Activated CD4-positive, alpha-beta memory T cell treated with anti-CD3 and anti-CD28 coated beads, Interleukin-2, amount 10 ng/mL, durations not matched to agents 7 days and 5 days (primary cell): ENCODE results near the gene FAAP20. TPM values are rescaled to one million over a fixed set of nuclear protein-coding genes. Genes with fewer than 3 reads are reported as not detected.

ENCODE experiments used
- CTCF ChIA-PET: fragments of 350-600 bp; sonication (Branson Sonifier 250); formaldehyde crosslinking; loops from one replicate; lab custom pipeline; 2021; ENCODE audit warnings: antibody characterized with exemption, inconsistent platforms; lab: Charles Lee
- POLR2A ChIA-PET: fragments of 350-600 bp; sonication (Branson Sonifier 250); formaldehyde crosslinking; loops from one replicate; lab custom pipeline; 2021; ENCODE audit warnings: antibody characterized with exemption; lab: Charles Lee
- DNase-seq: peaks from one replicate; pipeline ENCODE4 v3.0.0-alpha.2; 2020
- H3K27ac Mint-ChIP-seq: one replicate; pipeline ENCODE4 v1.8.0; 2021; ENCODE audit warnings: mild to moderate bottlenecking, mixed read lengths
- H3K27me3 Mint-ChIP-seq: one replicate; pipeline ENCODE4 v1.8.0; 2021; ENCODE audit warnings: mixed read lengths
- H3K36me3 Mint-ChIP-seq: one replicate; pipeline ENCODE4 v1.8.0; 2021; ENCODE audit warnings: low read depth, mixed read lengths
- H3K4me1 Mint-ChIP-seq: one replicate; pipeline ENCODE4 v1.8.0; 2021; ENCODE audit warnings: mixed read lengths
- H3K4me3 Mint-ChIP-seq: one replicate; pipeline ENCODE4 v1.8.0; 2021; ENCODE audit warnings: mild to moderate bottlenecking, mixed read lengths
- H3K9me3 Mint-ChIP-seq: one replicate; pipeline ENCODE4 v1.8.0; 2021; ENCODE audit warnings: mixed read lengths
- total RNA-seq, 2 experiments: library from RNA; stranded (reverse); gene quantifications; one replicate each; pipeline ENCODE4 v1.2.3, GENCODE V29; 2021

Gene FAAP20
- total RNA-seq, 2 experiments from 2014 or later: 53.4 to 57.1 TPM

DNA sequence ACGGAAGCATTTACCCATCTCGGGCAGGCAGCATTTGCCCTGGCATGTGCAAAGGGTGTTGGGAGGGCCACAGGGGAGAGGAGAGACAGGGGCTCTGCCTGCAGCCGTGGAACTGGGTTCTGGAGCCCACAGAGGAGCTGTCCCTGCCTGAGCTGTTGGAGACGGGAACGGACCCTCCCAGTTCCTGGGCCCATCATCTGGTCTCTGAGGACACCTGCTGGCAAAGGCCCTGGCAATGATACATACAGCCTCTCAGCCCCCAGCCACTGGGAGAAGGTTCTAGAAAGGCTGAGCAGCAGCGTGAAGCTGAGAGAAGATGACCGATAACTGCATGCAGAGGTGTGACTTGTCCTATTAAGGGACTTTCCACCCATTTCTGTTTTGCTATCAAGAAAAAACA, 31.4 kb downstream of the FAAP20 start:
- Mint-ChIP-seq H3K4me3 (no peak overlapping the region), H3K4me1 (no peaks in the 10 kb centered on the region), H3K36me3 (peaks cover 4% of the 10 kb centered on the region), H3K27ac (no peak overlapping the region), H3K27me3 (no peaks in the 10 kb centered on the region), H3K9me3 (peaks cover 2% of the 10 kb centered on the region)
- ChIA-PET CTCF (interaction anchor here (0.6 to 1.7 kb wide), 3 partner anchors 12 to 22 kb away, joined by 4 to 12 read pairs (median 7); no protein-coding TSS in a partner anchor), POLR2A (no interaction called here)
- DNase-seq: no peak

DNA sequence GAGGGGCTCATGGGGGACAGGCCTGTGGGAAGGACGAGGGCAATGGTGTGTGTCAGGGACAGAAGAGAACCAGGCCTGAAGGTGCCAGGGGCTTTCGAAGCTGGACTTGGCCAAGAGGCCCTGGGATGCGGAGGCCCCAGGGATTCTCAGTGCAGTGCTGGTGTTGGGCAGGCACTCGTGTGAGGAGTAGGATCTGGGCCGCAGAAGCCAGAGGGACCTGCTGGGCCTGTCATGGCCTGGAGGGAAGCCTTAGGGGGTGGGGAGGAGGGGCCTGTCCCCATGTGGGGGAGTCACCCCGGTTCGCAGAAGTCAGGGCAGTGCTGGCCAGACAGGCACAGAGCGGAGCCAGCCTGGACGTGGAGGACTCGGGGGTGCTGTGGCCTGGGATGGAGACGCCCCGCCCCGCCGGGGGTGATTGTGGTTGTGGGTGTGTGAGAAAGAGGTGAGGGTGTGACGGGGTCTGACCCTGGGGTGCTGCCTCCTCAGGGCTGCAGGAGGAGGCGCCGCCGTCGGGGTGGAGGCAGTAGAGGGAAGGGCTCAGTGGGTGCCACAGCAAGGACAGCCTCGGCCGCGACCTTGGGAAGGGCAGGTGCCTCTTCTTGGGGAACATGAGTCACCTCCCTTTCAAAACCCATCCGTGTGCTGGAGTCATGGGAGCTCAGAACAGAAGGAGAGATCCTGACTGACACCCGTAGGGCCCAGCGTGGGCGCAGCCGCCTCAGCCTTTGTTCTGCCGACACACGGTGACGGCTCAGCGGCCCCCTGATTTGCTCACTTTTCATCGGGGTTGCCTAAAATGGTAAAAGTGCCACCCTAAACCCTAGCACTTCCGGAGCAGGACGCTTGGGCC, 33.9 kb downstream of the FAAP20 start:
- CTCF ChIA-PET: no interaction called here
- no peaks in the 10 kb centered on the region for H3K4me1 Mint-ChIP-seq
- H3K27ac Mint-ChIP-seq: no peak overlapping the region
- POLR2A ChIA-PET: no interaction called here
- H3K27me3 Mint-ChIP-seq: no peaks in the 10 kb centered on the region
- no peak for DNase-seq
- H3K4me3 Mint-ChIP-seq: no peak overlapping the region
- peaks cover 4% of the 10 kb centered on the region for H3K36me3 Mint-ChIP-seq
- H3K9me3 Mint-ChIP-seq: peaks cover 2% of the 10 kb centered on the region

DNA sequence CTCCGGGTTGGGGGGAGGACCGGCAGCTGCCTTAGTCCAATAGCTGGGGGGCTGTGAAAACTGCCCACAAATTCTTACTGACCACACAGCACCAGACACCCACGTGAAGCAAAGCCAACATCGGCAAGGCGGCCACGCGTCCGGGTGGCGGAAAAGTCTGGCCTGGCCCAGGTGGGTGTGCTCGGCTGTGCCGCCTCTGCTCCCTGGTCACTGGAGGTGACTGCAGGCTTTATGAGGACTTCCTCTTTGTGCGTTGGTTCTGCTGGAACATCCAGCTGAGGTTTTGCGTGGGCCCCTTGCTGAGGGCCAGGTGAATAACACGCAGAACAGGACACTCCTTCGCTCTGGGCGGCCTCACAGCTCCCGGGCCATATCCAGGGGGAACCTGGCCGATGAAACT, 35.4 kb downstream of the FAAP20 start:
- H3K27ac Mint-ChIP-seq: no peak overlapping the region
- no peak overlapping the region for H3K4me3 Mint-ChIP-seq
- ChIA-PET CTCF (interaction anchor here (1.2 kb wide), 1 partner anchor 19 kb away, joined by 3 read pairs; no protein-coding TSS in a partner anchor), POLR2A (no interaction called here)
- peaks cover 11% of the 10 kb centered on the region for H3K36me3 Mint-ChIP-seq
- DNase-seq: no peak
- peaks cover 5% of the 10 kb centered on the region for H3K9me3 Mint-ChIP-seq
- H3K4me1 Mint-ChIP-seq: no peaks in the 10 kb centered on the region
- no peaks in the 10 kb centered on the region for H3K27me3 Mint-ChIP-seq

DNA sequence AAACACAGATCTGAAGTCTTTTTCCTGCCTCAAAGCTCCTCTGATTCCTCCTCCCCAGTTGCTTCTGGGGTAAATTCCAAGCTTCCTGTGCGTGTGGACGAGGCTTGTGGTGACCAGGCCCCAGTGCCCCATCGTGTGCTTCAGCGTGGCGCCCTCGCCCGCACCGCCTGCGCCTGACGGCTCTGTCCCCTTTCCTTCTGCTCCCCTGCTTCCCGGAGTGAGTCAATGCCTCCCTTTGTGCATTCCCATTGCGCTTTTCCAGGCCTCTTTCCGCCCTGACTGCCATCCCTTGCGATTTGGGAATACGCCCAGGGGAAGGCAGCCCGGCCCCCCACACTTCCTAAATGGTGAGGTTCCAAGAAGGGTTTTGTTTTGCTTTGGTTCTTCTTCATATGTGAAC, 36.3 kb downstream of the FAAP20 start:
- peaks cover 5% of the 10 kb centered on the region for H3K9me3 Mint-ChIP-seq
- H3K27me3 Mint-ChIP-seq: no peaks in the 10 kb centered on the region
- POLR2A ChIA-PET: no interaction called here
- peaks cover 11% of the 10 kb centered on the region for H3K36me3 Mint-ChIP-seq
- no peak overlapping the region for H3K4me3 Mint-ChIP-seq
- no peak overlapping the region for H3K27ac Mint-ChIP-seq
- DNase-seq: no peak
- CTCF ChIA-PET: interaction anchor here (1.2 kb wide), 1 partner anchor 18 kb away, joined by 3 read pairs; no protein-coding TSS in a partner anchor
- H3K4me1 Mint-ChIP-seq: no peaks in the 10 kb centered on the region

- no peaks in the 10 kb centered on the region for H3K4me1 Mint-ChIP-seq
- H3K36me3 Mint-ChIP-seq: peaks cover 9% of the 10 kb centered on the region
- no peaks in the 10 kb centered on the region for H3K27me3 Mint-ChIP-seq
- H3K27ac Mint-ChIP-seq: no peak overlapping the region
- H3K4me3 Mint-ChIP-seq: no peak overlapping the region
- POLR2A ChIA-PET: no interaction called here
- H3K9me3 Mint-ChIP-seq: peaks cover 5% of the 10 kb centered on the region
- DNase-seq: no peak
- CTCF ChIA-PET: no interaction called here
Observed at GRCh38 chr1:2157856-2158255, 36.7 kb downstream of the FAAP20 start.

DNA sequence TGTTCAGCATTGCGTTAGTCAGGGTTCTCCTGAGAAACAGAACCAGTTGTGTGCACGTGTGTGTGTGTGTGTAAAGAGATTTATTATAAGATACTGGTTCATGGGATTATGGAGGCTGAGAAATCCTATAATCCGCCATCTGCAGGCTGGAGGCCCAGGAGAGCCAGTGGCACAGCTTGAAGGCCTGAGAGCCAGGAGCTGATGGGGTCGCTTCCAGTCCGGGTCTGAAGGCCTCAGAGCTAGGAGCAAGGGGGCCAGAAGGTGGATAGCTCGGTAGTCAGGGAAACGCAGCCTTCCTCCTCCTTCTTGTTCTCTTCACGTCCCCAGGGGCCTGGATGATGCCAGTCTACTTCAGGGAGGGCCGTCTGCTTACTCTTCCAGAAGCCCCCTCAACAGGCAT, 37.7 kb downstream of the FAAP20 start:
- ChIA-PET CTCF (interaction anchor here (1.0 to 1.2 kb wide), 2 partner anchors 17 to 67 kb away, joined by 3 read pairs; no protein-coding TSS in a partner anchor), POLR2A (no interaction called here)
- H3K27ac Mint-ChIP-seq: no peak overlapping the region
- H3K27me3 Mint-ChIP-seq: no peaks in the 10 kb centered on the region
- peaks cover 5% of the 10 kb centered on the region for H3K9me3 Mint-ChIP-seq
- peaks cover 7% of the 10 kb centered on the region for H3K36me3 Mint-ChIP-seq
- no peak overlapping the region for H3K4me3 Mint-ChIP-seq
- H3K4me1 Mint-ChIP-seq: no peaks in the 10 kb centered on the region
- no peak for DNase-seq

DNA sequence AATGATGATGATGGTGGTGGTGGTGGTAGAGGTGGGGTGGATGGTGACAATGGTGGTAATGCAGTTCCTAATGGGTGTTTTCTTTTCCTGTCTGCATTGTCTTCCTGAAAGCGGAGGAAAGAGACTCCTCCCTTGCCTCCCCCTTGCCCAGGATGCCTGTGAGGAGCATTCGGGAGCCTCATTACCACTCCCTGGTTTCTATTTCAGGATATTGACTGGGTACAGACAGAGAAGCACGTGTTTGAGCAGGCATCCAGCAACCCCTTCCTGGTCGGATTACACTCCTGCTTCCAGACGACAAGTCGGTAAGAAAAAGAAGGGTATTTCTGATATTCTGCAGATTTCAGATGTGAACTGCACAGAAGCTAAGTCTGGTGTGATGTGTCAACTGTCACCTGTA, 38.8 kb downstream of the FAAP20 start:
- ChIA-PET POLR2A (no interaction called here), CTCF (no interaction called here)
- H3K9me3 Mint-ChIP-seq: peaks cover 5% of the 10 kb centered on the region
- no peak overlapping the region for H3K27ac Mint-ChIP-seq
- peaks cover 5% of the 10 kb centered on the region for H3K4me1 Mint-ChIP-seq
- no peak for DNase-seq
- no peak overlapping the region for H3K4me3 Mint-ChIP-seq
- peaks cover 7% of the 10 kb centered on the region for H3K36me3 Mint-ChIP-seq
- no peaks in the 10 kb centered on the region for H3K27me3 Mint-ChIP-seq

GRCh38 chr1:2155147-2155598, 39.4 kb downstream of the FAAP20 start:
- POLR2A ChIA-PET: no interaction called here
- H3K36me3 Mint-ChIP-seq: peaks cover 7% of the 10 kb centered on the region
- H3K9me3 Mint-ChIP-seq: peaks cover 5% of the 10 kb centered on the region
- H3K4me1 Mint-ChIP-seq: peaks cover 12% of the 10 kb centered on the region
- no peak overlapping the region for H3K27ac Mint-ChIP-seq
- H3K27me3 Mint-ChIP-seq: no peaks in the 10 kb centered on the region
- CTCF ChIA-PET: no interaction called here
- no peak for DNase-seq
- H3K4me3 Mint-ChIP-seq: no peak overlapping the region

- Mint-ChIP-seq H3K4me3 (no peak overlapping the region), H3K4me1 (peaks cover 13% of the 10 kb centered on the region), H3K9me3 (peaks cover 5% of the 10 kb centered on the region), H3K36me3 (peaks cover 7% of the 10 kb centered on the region), H3K27me3 (no peaks in the 10 kb centered on the region), H3K27ac (no peak overlapping the region)
- ChIA-PET CTCF (no interaction called here), POLR2A (no interaction called here)
- DNase-seq: no peak
Observed at GRCh38 chr1:2154022-2154421, 40.5 kb downstream of the FAAP20 start.

DNA sequence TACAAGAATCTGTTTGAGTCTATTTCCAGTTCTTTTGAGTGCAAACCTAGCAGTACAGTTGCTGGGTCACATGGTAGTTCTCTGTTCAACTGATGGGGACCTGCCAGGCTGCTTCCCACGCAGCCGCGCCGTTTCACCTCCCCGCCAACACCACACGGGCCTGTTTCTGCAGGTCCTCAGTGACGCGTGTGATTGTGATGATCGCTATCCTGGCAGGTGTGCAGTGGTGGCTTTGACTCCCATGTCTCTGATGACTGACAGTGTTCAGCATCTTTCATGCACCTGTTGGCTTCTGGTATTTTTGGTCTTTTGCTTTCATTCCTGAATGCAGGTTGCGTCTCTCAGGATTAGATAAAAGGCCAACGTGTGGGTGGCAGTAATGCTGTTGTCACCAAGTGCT, 41.6 kb downstream of the FAAP20 start:
- Mint-ChIP-seq H3K4me3 (no peak overlapping the region), H3K36me3 (peaks cover 7% of the 10 kb centered on the region)
- CTCF ChIA-PET: no interaction called here

GRCh38 chr1:2151911-2152310, 42.7 kb downstream of the FAAP20 start:
- ChIA-PET POLR2A (no interaction called here), CTCF (interaction anchor here (0.8 to 1.6 kb wide), 4 partner anchors 11 to 43 kb away, joined by 3 to 5 read pairs (median 3); partner anchors contain the start of gene FAAP20)
- Mint-ChIP-seq H3K27ac (no peak overlapping the region), H3K27me3 (no peaks in the 10 kb centered on the region), H3K4me3 (no peak overlapping the region), H3K36me3 (peaks cover 7% of the 10 kb centered on the region), H3K4me1 (peaks cover 13% of the 10 kb centered on the region), H3K9me3 (peaks cover 5% of the 10 kb centered on the region)
- DNase-seq: no peak

More for the DNA sequence above, 41.6 kb downstream of the FAAP20 start:
- DNase-seq: no peak
- Mint-ChIP-seq H3K27ac (no peak overlapping the region), H3K27me3 (no peaks in the 10 kb centered on the region), H3K9me3 (peaks cover 5% of the 10 kb centered on the region), H3K4me1 (peaks cover 13% of the 10 kb centered on the region)
- POLR2A ChIA-PET: no interaction called here

DNA sequence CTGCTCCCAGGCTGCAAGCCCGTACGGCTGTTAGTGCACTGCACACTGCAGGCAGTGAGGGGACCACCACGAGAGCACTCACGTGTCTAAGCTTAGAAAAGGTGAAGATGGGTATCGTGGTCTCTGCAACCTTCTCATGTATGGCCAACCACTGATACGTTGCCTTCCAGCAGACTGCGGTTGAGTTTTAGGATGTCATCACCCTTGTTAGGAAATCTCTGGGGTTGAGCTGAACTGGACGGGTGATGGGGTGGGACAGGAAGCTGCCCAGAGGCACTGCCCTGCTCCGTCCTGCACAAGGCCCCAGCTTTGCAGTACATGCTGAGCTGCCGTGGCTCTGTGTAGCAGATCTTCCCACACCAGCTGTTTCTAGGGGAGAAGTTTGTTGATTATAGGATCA, 43.3 kb downstream of the FAAP20 start:
- peaks cover 7% of the 10 kb centered on the region for H3K36me3 Mint-ChIP-seq
- POLR2A ChIA-PET: no interaction called here
- H3K9me3 Mint-ChIP-seq: peaks cover 5% of the 10 kb centered on the region
- peaks cover 13% of the 10 kb centered on the region for H3K4me1 Mint-ChIP-seq
- H3K27ac Mint-ChIP-seq: peak overlapping the region; percentile 7
- no peak overlapping the region for H3K4me3 Mint-ChIP-seq
- DNase-seq: no peak
- no peaks in the 10 kb centered on the region for H3K27me3 Mint-ChIP-seq
- CTCF ChIA-PET: interaction anchor here (0.8 to 1.7 kb wide), 6 partner anchors 10 to 106 kb away, joined by 3 to 6 read pairs (median 4); partner anchors contain the start of gene FAAP20

GRCh38 chr1:2150801-2151200, 43.8 kb downstream of the FAAP20 start:
- Mint-ChIP-seq H3K9me3 (peaks cover 5% of the 10 kb centered on the region), H3K27ac (no peak overlapping the region), H3K27me3 (no peaks in the 10 kb centered on the region), H3K36me3 (peaks cover 7% of the 10 kb centered on the region), H3K4me1 (peaks cover 13% of the 10 kb centered on the region), H3K4me3 (no peak overlapping the region)
- CTCF ChIA-PET: interaction anchor here (0.8 to 2.6 kb wide), 7 partner anchors 10 to 106 kb away, joined by 3 to 21 read pairs (median 4); partner anchors contain the start of gene FAAP20
- POLR2A ChIA-PET: interaction anchor here (1.0 kb wide), 1 partner anchor 10 kb away, joined by 4 read pairs; no protein-coding TSS in a partner anchor
- no peak for DNase-seq
